Heart right ventricle (tissue), 16 donors: ENCODE measurements around the gene FARP1. TPM values are rescaled to one million over a fixed set of nuclear protein-coding genes. Genes with fewer than 3 reads are reported as not detected.

ENCODE experiments used
- ATAC-seq, 8 donors: fragments of 200-7000 bp; cut with Tn5 transposase; one replicate each; pipeline ENCODE4 v1.9.1; 2020; ENCODE audit warnings: mild to moderate bottlenecking in 8 of 8, moderate library complexity in 8 of 8, moderate number of reproducible peaks in 1 of 8
- DNase-seq, 2 donors: peaks; one replicate each; pipeline ENCODE4 v3.0.0-alpha.2; 2020
- H3K27ac ChIP-seq, 10 donors: fragments of 200-600 bp; sonication (generic) in 2 of 10; one replicate each; pipeline versions ENCODE4 v1.5.0 to v1.8.0; 2020 to 2022; ENCODE audit warnings: mild to moderate bottlenecking in 3 of 10
- H3K27me3 ChIP-seq, 7 donors: fragments of 200-600 bp; one replicate each; pipeline ENCODE4 v1.8.0; 2021 to 2022; ENCODE audit warnings: mild to moderate bottlenecking in 2 of 7
- H3K36me3 ChIP-seq, 9 donors: fragments of 200-600 bp; sonication (generic) in 1 of 9; one replicate each; pipeline versions ENCODE4 v1.5.0 to v1.8.0; 2020 to 2022; ENCODE audit warnings: mild to moderate bottlenecking in 2 of 9
- H3K4me1 ChIP-seq, 9 donors: fragments of 200-600 bp; sonication (generic) in 1 of 9; one replicate each; pipeline versions ENCODE4 v1.5.0 to v1.8.0; 2020 to 2022; ENCODE audit warnings: mild to moderate bottlenecking in 4 of 9
- H3K4me3 ChIP-seq, 10 donors: fragments of 200-600 bp; sonication (generic) in 2 of 10; one replicate each; pipeline versions ENCODE4 v1.5.0 to v1.8.0; 2020 to 2022; ENCODE audit warnings: mild to moderate bottlenecking in 7 of 10, moderate library complexity in 2 of 10
- H3K9me3 ChIP-seq, 11 donors: fragments of 200-600 bp in 10 of 11; sonication (generic) in 2 of 11; one replicate each; pipeline versions ENCODE4 v1.5.0 to v1.8.0; 2013 to 2022; ENCODE audit warnings: mild to moderate bottlenecking in 2 of 11, control low read depth in 1 of 11, moderate library complexity in 1 of 11
- CTCF ChIP-seq, 9 donors: fragments of 200-600 bp; sonication (generic) in 2 of 9; IDR thresholded peaks; one replicate each; pipeline versions ENCODE4 v1.5.0 to v1.8.0; 2021 to 2022; ENCODE audit warnings: antibody characterized with exemption in 9 of 9, mild to moderate bottlenecking in 5 of 9, moderate library complexity in 1 of 9
- WGBS, 2 donors: extraction: QIAGEN DNeasy Blood & Tissue Kit; methylation state at CpG; one replicate each; pipeline ENCODE4 v1.1.7; 2013; ENCODE audit warnings: inconsistent platforms in 1 of 2; 5-methylcytosine and 5-hydroxymethylcytosine counted together
- intact Hi-C, 10 donors: fragments of 100-400 bp; cut with DNase I; formaldehyde crosslinking; loops; one replicate each; pipeline versions ENCODE4 v1.11.1 to v1.14.2; 2022
- polyA plus RNA-seq, 2 donors: library from polyadenylated mRNA; stranded (reverse); fragments of 200-250 nt; gene quantifications; one replicate each; pipeline ENCODE4 v1.2.3, GENCODE V29; 2013
- total RNA-seq, 10 donors: library from RNA; stranded (reverse); fragmentation: NEBNext Ultra II Directional in 3 of 10; extraction: Animal tissue kit (Norgen Biotek cat#: 25700) in 3 of 10; gene quantifications; one replicate each; pipeline versions ENCODE4 v1.2.1 to v1.2.4, GENCODE V29; 2021 to 2023
- donor health status: Arrhythmogenic right ventricular cardiomyopathy.
- donor health status: ischemic (EF 13 %, LVEDD 7.1; RV severe dilation, severe dysfunction).
- donor health status: healthy with polysubstance abuse.
- donor health status: DM: no; HTN: yes; CAD: no.
- donor health status: DM: no; HTN: no; CAD: no.
- donor health status: ischemic (EF 25% LVEDD 6.9; RV normal size, moderate dysfunction).
- donor health status: ischemic (EF 25% LVEDD 5.7; RV mildly dilated, moderate dysfunction).
- donor health status: healthy.
- donor health status: DM: yes; HTN: yes; CAD: no.
- donor health status: Ischemic cardiomyopathy.
- donor health status: ischemic (EF 35%, LVEDD 5.7; RV mildly dilated, moderate dysfunction).
- donor health status: nonischemic (EF 11% LVEDD 7.7; RV severe dilation, severe dysfunction).
- donor health status: DM: yes; HTN: yes; CAD: no.
- donor health status: PGD.
- donor health status: ischemic (EF 29% LVEDD 5.4; RV normal size, mild dysfunction).
- donor health status: nonischemic (EF 23%, LVEDD 6.1; RV moderate dilation, normal function).

FARP1 gene
- total and polyA plus RNA-seq, 12 donors: 6.9 to 72.9 (median 17.1) TPM

- H3K27me3 ChIP-seq: no peaks in the 10 kb centered on the region
- H3K9me3 ChIP-seq: no peaks in the 10 kb centered on the region
- H3K27ac ChIP-seq: peak overlapping the region in 8 of 10 donors; percentile 51 to 74 (median 61)
- no peak for TF ChIP-seq CTCF (IDR thresholded peaks at IDR 0.05)
- H3K36me3 ChIP-seq: peaks cover 0 to 9% (median 0%) of the 10 kb centered on the region in 9 donors
- DNase-seq (no peak), ATAC-seq (peak in 7 of 8 donors; percentile 16 to 42 (median 39))
- H3K4me1 ChIP-seq: peaks cover 6 to 47% (median 34%) of the 10 kb centered on the region in 9 donors
- H3K4me3 ChIP-seq: peak overlapping the region in 6 of 10 donors; percentile 1 to 33 (median 18)
- intact Hi-C loops: no loop called here
- 37 to 39% methylated on average over 7 of the region's 7 CpGs for WGBS, 2 donors
Observed at GRCh38 chr13:98172590-98173422, 29.9 kb downstream of the FARP1 start.

- intact Hi-C loops: loop anchor here in 1 of 10 donors (1.0 kb wide), 1 partner anchor 39 kb away; no protein-coding TSS in a partner anchor
- Histone ChIP-seq H3K36me3 (peaks cover 0 to 9% (median 0%) of the 10 kb centered on the region in 9 donors), H3K9me3 (no peaks in the 10 kb centered on the region), H3K27ac (peak overlapping the region in 7 of 10 donors; percentile 25 to 74 (median 61)), H3K27me3 (no peaks in the 10 kb centered on the region), H3K4me3 (no peak overlapping the region), H3K4me1 (peaks cover 6 to 47% (median 34%) of the 10 kb centered on the region in 9 donors)
- DNase-seq (no peak), ATAC-seq (peak in 7 of 8 donors; percentile 57 to 81 (median 72))
- no peak for TF ChIP-seq CTCF (IDR thresholded peaks at IDR 0.05)
- WGBS, 2 donors: 34 to 36% methylated on average over 9 of the region's 9 CpGs
Observed at GRCh38 chr13:98173431-98174152, 30.7 kb downstream of the FARP1 start.

- Histone ChIP-seq H3K9me3 (no peaks in the 10 kb centered on the region), H3K4me3 (no peak overlapping the region), H3K27me3 (no peaks in the 10 kb centered on the region), H3K4me1 (peaks cover 6 to 47% (median 34%) of the 10 kb centered on the region in 9 donors), H3K36me3 (peaks cover 0 to 9% (median 0%) of the 10 kb centered on the region in 9 donors), H3K27ac (peak overlapping the region in 4 of 10 donors; percentile 25 to 72 (median 63))
- intact Hi-C loops: loop anchor here in 1 of 10 donors (1.0 kb wide), 1 partner anchor 38 kb away; no protein-coding TSS in a partner anchor
- TF ChIP-seq CTCF (IDR thresholded peaks at IDR 0.05): no peak
- 69 to 77% methylated on average over 7 of the region's 7 CpGs for WGBS, 2 donors
- ATAC-seq (no peak), DNase-seq (no peak)
Observed at GRCh38 chr13:98174307-98174706, 31.4 kb downstream of the FARP1 start.

GRCh38 chr13:98175043-98175442 is 32.1 kb downstream of the FARP1 start:
- intact Hi-C loops: no loop called here
- WGBS, 2 donors: 51 to 61% methylated on average over 3 of the region's 3 CpGs
- no peak for TF ChIP-seq CTCF (IDR thresholded peaks at IDR 0.05)
- Histone ChIP-seq H3K4me1 (peaks cover 6 to 47% (median 34%) of the 10 kb centered on the region in 9 donors), H3K27ac (peak overlapping the region in 1 of 10 donors; percentile 61), H3K4me3 (no peak overlapping the region), H3K9me3 (no peaks in the 10 kb centered on the region), H3K27me3 (no peaks in the 10 kb centered on the region), H3K36me3 (peaks cover 0 to 9% (median 0%) of the 10 kb centered on the region in 9 donors)
- no peak for DNase-seq
- no peak for ATAC-seq
